ENCODE measurements around the gene TNIK.

TNIK gene

DNA sequence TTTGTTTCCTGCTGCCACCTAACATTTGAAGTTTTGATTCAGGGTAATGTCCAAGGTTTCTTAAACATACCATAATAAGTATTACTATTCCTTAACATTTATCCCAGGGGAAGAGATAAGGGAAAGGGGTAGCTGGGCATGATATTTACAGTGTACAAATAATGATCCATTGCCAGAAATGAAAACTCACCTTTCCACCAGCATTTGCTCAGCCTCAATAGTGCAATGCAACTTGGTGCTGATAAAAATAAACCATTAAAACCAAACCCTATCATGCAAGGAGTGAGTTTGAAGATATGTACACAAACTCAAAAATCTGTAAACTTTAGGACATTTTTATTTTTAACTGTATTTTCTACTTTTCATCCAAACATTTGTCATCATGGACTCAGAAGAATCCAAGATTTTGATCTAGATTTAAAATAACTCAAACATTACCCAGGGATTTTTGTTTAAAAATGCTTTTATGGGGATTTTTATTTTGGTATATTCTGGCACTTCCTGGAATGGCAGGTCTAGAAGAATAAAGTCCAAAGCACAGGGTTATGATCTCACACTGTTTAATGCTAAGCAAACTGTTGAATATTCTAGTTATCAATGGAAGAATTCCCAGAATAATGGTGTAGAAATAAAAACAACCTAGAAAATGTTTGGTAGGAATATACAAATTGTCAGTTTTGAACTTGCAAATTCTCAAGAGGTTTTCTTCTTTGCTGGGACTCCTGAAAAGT lies 401.2 kb downstream of the TNIK start:
- H3K27ac ChIP-seq, result no peak overlapping the region
- TF ChIP-seq, protein P1, sequence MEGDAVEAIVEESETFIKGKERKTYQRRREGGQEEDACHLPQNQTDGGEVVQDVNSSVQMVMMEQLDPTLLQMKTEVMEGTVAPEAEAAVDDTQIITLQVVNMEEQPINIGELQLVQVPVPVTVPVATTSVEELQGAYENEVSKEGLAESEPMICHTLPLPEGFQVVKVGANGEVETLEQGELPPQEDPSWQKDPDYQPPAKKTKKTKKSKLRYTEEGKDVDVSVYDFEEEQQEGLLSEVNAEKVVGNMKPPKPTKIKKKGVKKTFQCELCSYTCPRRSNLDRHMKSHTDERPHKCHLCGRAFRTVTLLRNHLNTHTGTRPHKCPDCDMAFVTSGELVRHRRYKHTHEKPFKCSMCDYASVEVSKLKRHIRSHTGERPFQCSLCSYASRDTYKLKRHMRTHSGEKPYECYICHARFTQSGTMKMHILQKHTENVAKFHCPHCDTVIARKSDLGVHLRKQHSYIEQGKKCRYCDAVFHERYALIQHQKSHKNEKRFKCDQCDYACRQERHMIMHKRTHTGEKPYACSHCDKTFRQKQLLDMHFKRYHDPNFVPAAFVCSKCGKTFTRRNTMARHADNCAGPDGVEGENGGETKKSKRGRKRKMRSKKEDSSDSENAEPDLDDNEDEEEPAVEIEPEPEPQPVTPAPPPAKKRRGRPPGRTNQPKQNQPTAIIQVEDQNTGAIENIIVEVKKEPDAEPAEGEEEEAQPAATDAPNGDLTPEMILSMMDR (IDR thresholded peaks at IDR 0.05), result no peak
- TF ChIP-seq ZFX (IDR thresholded peaks at IDR 0.05; ENCODE audit: borderline replicate concordance), result no peak

DNA sequence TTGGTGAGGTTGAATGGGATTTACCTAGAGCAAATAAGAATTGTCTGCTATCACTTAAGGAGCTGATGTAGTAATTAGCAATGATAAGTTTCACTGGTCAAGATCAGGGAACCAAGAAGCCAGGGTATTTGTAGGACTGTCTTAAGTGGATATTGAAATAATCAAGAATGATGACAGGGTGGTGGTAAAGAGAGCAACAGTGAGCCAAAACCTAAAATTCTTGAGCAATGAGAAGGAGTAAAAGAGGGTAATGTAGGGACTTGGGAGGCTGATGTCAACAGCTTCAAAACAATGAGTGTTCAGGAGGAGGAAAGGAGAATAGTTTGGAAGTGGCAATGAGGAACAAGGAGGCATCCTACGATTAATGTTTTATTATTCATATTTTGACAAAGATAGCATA lies 402.1 kb downstream of the TNIK start:
- H3K27ac ChIP-seq, result no peak overlapping the region

DNA sequence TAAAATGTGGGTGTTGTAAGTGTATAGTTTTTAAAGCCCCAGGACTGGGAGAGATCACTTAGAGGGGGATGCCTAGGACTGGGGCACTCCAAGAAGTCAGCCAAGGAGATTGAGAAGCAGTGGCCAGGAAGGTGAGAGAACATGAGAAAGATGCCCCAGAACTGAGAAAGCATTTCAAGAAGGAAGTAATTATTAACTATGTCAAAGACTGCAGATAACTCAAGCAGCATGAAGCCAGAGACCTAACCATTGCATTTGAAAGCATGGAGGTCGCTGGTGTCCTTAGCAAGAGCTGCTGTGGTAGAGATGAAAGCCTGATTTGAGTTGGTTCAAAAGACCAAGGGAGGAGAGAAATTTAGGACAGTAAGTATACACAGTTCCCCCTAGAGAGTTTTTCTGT lies 403.1 kb downstream of the TNIK start:
- TF ChIP-seq, protein P1 (IDR thresholded peaks at IDR 0.05), result no peak
- TF ChIP-seq ZFX (IDR thresholded peaks at IDR 0.05; ENCODE audit: borderline replicate concordance), result no peak

More for the DNA sequence above, 402.1 kb downstream of the TNIK start:
- TF ChIP-seq, protein P1 (IDR thresholded peaks at IDR 0.05), result no peak
- no peak for TF ChIP-seq ZFX (IDR thresholded peaks at IDR 0.05; ENCODE audit: borderline replicate concordance)

DNA sequence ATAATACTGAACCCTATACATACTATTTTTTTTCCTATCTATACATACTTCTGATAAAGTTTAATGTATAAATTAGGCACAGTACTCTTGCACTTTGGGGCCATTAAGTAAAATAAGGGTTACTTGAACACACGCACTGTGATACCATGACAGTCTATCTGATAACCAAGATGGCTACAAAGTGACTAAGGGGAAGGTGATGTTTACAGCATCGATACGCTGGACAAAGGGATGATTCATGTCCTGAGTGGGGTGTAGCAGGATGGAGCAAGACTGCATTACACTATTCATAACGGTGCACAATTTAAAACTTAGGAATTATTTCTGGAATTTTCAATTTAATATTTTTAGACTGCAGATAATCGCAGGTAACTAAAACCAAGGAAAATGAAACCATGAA lies 403.7 kb downstream of the TNIK start:
- no peak for TF ChIP-seq ZFX (IDR thresholded peaks at IDR 0.05; ENCODE audit: borderline replicate concordance)
- TF ChIP-seq, protein P1 (IDR thresholded peaks at IDR 0.05), result no peak
- no peak overlapping the region for H3K27ac ChIP-seq

More for the DNA sequence above, 403.1 kb downstream of the TNIK start:
- H3K27ac ChIP-seq, result no peak overlapping the region

DNA sequence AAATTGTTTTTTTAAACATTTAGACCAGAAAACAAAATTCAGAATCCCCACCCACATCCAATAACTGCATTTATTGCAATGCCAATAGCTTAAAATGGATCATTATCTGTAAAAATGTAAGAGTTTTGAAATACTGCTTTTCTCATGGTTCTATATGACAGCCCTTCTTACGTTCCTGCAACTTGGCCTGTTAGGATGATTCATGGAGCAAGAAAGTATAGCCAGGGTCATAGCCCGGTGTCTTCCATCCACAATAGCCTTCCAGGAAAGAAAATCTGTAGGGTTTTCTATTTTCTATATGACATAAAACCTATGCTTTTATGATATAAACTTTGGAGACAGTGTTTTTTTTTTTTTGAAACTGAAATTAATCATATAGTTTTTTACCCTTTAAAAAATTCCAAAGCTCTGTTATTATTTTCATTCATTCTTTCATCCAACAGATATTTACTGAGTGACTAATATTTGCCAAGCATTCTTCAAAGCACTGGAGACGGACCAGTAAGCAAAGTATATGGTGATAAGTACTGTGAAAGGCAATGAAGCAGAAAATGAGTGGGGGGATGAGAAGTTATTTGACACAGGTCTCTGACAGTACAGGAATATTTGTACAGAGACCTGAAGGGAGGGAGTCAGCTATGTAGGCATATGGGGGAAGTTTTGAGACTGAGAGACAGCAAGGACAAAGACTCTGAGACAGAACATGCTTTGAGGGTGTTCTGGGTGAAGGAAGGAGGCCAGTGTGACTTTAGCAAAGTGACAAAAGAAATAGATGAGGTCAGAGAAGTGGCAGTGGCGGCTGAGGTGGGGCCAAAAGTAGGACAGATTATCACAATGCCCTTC lies 404.6 kb downstream of the TNIK start:
- no peak for TF ChIP-seq ZFX (IDR thresholded peaks at IDR 0.05; ENCODE audit: borderline replicate concordance)
- TF ChIP-seq, protein P1 (IDR thresholded peaks at IDR 0.05), result no peak
- no peak overlapping the region for H3K27ac ChIP-seq

DNA sequence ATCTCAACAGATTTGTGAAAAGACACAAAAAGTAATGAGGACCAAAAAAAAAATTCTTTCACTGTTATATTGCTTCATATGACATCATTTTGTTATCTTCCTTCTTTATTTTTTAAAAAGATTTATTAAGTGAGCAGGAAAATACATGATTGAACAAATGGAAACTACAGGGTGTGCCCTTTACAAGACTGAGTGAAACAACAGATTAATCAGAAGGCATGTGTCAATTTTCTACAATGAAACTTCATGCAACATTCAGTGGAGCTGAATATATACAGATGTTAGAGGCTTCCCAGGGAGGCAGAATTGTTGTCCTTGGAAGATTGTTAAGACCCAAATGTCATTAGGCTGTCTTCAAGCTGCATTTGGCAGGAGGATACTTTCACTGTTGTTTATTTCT lies 405.3 kb downstream of the TNIK start:
- H3K27ac ChIP-seq, result no peak overlapping the region
- TF ChIP-seq, protein P1 (IDR thresholded peaks at IDR 0.05), result no peak
- TF ChIP-seq ZFX (IDR thresholded peaks at IDR 0.05; ENCODE audit: borderline replicate concordance), result no peak

DNA sequence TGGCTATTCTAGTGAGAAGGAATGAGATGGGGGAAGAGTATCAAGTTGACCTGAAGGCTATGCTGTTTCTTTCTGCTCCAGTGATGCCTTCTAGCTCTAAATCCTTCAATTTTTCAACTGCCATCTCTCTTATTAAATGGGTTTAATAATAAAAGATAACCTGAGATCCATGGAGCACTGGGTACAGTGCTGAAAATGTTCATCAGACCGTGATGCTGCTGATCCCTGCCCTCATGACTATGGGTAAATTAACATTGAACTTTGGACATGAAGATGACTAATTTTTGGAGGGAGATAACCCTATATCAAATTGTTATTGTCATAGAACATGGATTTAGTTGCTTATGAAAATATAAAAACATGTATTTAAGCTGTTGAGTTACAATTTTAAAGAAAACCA lies 406.0 kb downstream of the TNIK start:
- TF ChIP-seq, protein P1 (IDR thresholded peaks at IDR 0.05), result no peak
- no peak for TF ChIP-seq ZFX (IDR thresholded peaks at IDR 0.05; ENCODE audit: borderline replicate concordance)
- no peak overlapping the region for H3K27ac ChIP-seq
